ENCODE measurements around the gene CSNK1E.
A peak's percentile ranks its signal among the peaks of the same experiment; 100 is the strongest.
"Not testable (repeated sequence)": the region's sequence is repeated elsewhere in the genome, so short reads cannot be mapped to it uniquely, and the experiment has no call there.

Gene CSNK1E

DNA sequence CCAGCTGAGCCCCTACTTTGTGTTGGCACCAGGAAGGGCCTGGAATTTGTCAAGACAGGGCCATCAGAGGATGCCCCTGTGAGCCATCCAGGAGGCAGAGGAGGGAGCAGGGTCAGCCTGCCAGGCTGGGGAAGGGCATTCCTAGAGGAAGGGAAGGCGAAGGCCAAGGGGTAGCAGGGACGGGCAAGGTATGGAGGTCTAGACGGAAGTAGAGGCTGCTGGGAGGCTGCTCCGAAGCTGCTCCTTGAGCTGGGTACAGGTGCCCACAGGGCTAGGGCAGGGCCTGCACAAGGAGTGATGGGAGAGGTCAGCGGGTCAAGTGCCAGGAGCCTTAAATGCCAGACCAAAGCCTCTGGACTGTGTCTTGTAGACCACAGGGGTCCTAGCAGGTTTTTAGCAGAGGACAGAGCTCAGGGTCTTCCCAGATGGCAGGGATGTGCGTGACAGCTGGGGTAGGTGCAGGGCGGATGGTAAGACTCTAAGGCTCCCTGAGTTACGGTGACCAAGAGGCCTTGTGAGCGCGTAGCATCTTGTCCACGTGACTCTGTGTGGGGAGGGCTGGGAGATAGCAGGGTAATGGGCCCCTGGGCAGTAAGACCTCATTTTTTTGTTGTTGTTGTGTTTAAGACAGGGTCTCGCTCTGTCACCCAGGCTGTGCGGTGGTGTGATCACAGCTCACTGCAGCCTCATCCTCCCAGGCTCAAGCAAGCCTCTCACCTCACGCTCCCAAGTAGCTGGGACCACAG is 31.7 kb upstream of the CSNK1E start:
- Histone ChIP-seq H3K4me1 (ENCODE audit: control insufficient read depth, insufficient read depth, low read length) (no peaks in the 10 kb centered on the region), H3K9me3 (ENCODE audit: control insufficient read depth, low read length) (no peaks in the 10 kb centered on the region), H3K4me3 (ENCODE audit: low read length) (no peak overlapping the region), H3K9ac (ENCODE audit: low read length) (no peak overlapping the region), H3K27me3 (replicated peaks; ENCODE audit: control insufficient read depth, insufficient read depth, low read length) (no peaks in the 10 kb centered on the region), H3K36me3 (ENCODE audit: control insufficient read depth, insufficient read depth, low read length, severe bottlenecking) (no peaks in the 10 kb centered on the region)
- no peak for DNase-seq (ENCODE audit: low read depth)

DNA sequence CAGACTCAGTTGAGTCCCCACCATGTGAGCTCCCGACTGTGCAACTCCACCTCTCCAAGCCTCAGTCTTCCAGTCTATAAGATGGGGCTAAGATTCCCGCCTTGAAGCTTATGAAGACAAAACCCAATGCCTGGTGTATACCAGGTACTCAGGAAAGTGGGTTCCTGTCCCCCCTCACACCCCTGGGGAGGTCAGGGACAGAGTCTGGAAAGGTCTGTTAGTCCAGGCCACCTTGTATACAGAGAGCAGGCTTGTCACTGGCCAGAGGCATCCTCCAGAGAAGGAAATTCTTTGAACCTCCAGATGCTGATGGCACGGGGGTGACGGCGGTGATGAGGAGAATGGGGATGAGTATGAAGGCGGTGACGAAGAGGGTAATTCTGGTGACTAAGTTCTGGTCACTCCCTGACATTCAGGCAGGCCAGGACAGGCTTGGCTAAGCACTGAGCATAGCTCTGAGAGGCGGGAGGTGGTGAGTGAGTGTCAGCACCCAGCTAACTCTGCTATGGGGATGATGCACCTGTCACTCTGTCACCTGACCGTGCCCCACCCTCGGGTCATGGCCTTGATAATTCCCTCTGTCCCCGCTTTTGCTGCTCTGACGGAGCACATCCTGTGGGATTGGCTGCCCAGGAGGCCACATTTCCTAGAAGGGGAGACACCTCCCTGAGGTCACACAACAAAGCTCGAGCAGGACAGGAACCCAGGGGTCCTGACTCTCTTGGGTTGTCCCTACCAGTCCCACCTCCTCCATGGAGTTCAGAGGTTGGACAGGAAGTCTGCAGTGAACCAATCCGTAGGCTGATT is 30.9 kb upstream of the CSNK1E start:
- H3K27me3 ChIP-seq (replicated peaks; ENCODE audit: control insufficient read depth, insufficient read depth, low read length) = no peaks in the 10 kb centered on the region
- no peak for DNase-seq (ENCODE audit: low read depth)
- H3K4me3 ChIP-seq (ENCODE audit: low read length) = no peak overlapping the region
- H3K36me3 ChIP-seq (ENCODE audit: control insufficient read depth, insufficient read depth, low read length, severe bottlenecking) = no peaks in the 10 kb centered on the region
- H3K4me1 ChIP-seq (ENCODE audit: control insufficient read depth, insufficient read depth, low read length) = no peaks in the 10 kb centered on the region
- H3K9ac ChIP-seq (ENCODE audit: low read length) = no peak overlapping the region
- H3K9me3 ChIP-seq (ENCODE audit: control insufficient read depth, low read length) = no peaks in the 10 kb centered on the region

DNA sequence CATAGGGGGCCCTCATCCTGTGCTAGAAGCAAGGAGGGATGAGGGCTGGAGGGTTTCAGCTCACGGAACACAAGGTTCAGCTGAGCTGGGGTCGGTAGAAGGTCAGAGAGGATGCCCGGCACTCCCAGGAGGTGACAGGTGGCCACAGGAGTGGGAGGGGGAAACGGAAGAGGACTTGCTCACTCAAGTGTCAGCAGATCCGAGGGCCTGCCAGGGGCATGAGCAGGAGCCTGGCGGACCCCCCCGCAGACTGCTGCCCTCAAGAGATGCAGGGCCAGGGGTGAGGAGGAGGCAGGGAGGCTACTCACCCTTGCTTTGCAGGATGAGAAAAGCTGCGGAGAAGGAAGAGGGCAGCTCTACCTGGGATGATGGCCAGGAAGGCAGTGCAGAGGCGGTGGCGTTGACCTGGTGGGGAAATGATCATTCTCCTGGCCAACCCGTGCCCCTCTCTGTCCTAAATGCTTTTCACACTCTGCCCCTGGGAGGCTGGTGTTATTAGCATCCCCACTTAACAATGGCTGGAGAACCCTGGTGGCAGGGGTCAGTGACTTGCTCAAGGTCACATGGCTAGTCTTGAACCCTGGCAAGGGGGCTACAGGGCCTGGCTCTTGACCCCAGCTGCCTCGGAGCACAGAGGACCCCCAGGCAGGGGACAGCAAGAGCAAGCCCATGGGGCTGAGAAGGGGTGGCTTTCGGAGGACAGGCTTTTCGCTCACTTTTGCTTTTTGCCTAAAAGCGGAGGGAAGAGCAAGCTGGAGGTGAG is 30.1 kb upstream of the CSNK1E start:
- H3K4me1 ChIP-seq (ENCODE audit: control insufficient read depth, insufficient read depth, low read length) = no peaks in the 10 kb centered on the region
- H3K27me3 ChIP-seq (replicated peaks; ENCODE audit: control insufficient read depth, insufficient read depth, low read length) = no peaks in the 10 kb centered on the region
- DNase-seq (ENCODE audit: low read depth) = no peak
- no peak overlapping the region for H3K4me3 ChIP-seq (ENCODE audit: low read length)
- H3K9me3 ChIP-seq (ENCODE audit: control insufficient read depth, low read length) = no peaks in the 10 kb centered on the region
- no peaks in the 10 kb centered on the region for H3K36me3 ChIP-seq (ENCODE audit: control insufficient read depth, insufficient read depth, low read length, severe bottlenecking)
- no peak overlapping the region for H3K9ac ChIP-seq (ENCODE audit: low read length)

DNA sequence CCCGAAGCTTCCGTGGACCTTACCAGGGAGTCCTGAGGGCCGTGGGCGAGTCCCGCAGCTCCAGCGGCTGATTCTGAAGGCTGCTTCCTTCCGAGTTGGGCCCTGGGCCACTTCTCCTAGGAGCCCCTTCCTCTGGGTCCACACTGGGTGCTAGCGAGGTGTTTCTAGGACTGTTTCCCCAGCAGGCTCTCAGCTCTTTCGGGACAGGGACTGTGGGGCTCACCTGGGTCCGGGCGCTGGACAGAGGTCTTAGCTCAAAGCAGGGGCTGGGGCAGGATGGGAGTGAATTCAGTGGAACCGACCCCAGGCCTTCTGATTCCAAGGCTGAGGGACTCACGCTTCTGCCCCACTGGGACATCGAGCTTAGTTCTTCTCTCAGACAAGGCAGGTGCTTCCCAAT is 29.3 kb upstream of the CSNK1E start:
- no peak for DNase-seq (ENCODE audit: low read depth)
- H3K4me1 ChIP-seq (ENCODE audit: control insufficient read depth, insufficient read depth, low read length) = no peaks in the 10 kb centered on the region

DNA sequence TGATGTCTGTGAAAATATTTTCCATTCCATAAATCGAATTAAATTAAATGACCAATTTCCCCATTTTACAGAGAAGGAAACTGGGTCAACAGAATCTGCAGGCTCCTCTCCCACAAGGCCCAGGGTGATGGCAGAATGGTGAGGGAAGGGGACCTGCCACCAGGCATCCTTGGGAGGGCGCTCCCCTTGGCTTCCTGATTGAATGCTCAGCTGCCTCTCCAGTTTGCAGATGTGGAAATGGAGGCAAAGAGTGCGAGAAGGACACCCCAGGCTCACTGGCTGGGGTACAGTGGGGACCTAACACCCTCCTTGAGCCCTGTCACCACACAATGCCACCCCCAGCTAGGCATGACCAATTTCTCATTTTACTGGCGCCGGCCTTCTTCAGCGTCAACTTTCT is 28.5 kb upstream of the CSNK1E start:
- Histone ChIP-seq H3K4me3 (ENCODE audit: low read length) (no peak overlapping the region), H3K4me1 (ENCODE audit: control insufficient read depth, insufficient read depth, low read length) (no peaks in the 10 kb centered on the region)

More for the DNA sequence above, 29.3 kb upstream of the CSNK1E start:
- no peaks in the 10 kb centered on the region for H3K9me3 ChIP-seq (ENCODE audit: control insufficient read depth, low read length)
- no peak overlapping the region for H3K4me3 ChIP-seq (ENCODE audit: low read length)
- no peaks in the 10 kb centered on the region for H3K36me3 ChIP-seq (ENCODE audit: control insufficient read depth, insufficient read depth, low read length, severe bottlenecking)
- no peaks in the 10 kb centered on the region for H3K27me3 ChIP-seq (replicated peaks; ENCODE audit: control insufficient read depth, insufficient read depth, low read length)
- H3K9ac ChIP-seq (ENCODE audit: low read length) = no peak overlapping the region

DNA sequence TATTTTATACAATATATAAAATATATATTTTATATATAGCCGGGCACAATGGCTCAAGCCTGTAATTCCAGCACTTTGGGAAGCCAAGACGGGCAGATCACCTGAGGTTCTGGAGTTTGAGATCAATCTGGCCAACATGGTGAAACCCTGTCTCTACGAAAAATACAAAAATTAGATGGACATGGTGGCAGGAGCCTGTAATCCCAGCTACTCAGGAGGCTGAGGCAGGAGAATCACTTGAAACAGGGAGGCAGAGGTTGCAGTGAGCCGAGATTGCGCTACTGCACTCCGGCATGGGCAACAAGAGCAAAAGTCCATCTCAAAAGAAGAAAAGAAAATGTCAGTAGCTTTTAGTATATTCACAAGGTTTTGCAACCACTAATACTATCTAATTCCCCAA is 22.7 kb upstream of the CSNK1E start:
- H3K27me3 ChIP-seq (replicated peaks; ENCODE audit: control insufficient read depth, insufficient read depth, low read length); H3K4me1 ChIP-seq (ENCODE audit: control insufficient read depth, insufficient read depth, low read length); H3K36me3 ChIP-seq (ENCODE audit: control insufficient read depth, insufficient read depth, low read length, severe bottlenecking); H3K9ac ChIP-seq (ENCODE audit: low read length); DNase-seq (ENCODE audit: low read depth); H3K9me3 ChIP-seq (ENCODE audit: control insufficient read depth, low read length); H3K4me3 ChIP-seq (ENCODE audit: low read length): not testable (repeated sequence)

More for the DNA sequence above, 28.5 kb upstream of the CSNK1E start:
- Histone ChIP-seq H3K9ac (ENCODE audit: low read length) (no peak overlapping the region), H3K36me3 (ENCODE audit: control insufficient read depth, insufficient read depth, low read length, severe bottlenecking) (no peaks in the 10 kb centered on the region), H3K27me3 (replicated peaks; ENCODE audit: control insufficient read depth, insufficient read depth, low read length) (no peaks in the 10 kb centered on the region), H3K9me3 (ENCODE audit: control insufficient read depth, low read length) (no peaks in the 10 kb centered on the region)
- no peak for DNase-seq (ENCODE audit: low read depth)

DNA sequence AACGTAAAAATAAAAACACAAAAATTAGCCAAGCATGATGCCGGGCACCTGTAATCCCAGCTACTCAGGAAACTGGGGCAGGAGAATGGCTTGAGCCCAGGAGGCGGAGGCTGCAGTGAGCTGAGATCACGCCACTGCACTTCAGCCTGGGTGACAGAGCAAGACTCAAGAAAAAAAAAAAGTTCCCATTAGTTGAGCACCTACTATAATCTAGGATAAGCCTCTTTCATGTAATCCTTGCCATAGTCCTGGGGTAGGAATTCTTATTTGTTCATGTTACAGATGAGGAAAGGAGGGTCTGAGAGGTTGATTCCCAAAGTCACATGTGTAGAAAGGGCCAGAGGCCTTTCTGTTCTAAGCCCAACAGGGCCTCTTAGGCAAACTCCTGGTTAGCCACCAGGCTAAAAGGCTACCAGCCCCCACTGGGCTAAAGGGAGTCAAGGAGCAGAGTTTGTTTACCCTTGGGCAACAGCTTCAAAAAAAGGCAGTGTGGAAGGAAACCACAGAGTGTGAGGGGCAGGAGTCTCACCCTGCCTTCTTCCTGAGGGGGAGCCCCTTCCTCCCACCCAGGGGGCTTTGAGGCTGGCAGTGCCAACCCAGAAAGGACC is 21.6 kb upstream of the CSNK1E start:
- no peak for DNase-seq (ENCODE audit: low read depth)
- H3K4me3 ChIP-seq (ENCODE audit: low read length) = no peak overlapping the region
- no peaks in the 10 kb centered on the region for H3K36me3 ChIP-seq (ENCODE audit: control insufficient read depth, insufficient read depth, low read length, severe bottlenecking)

DNA sequence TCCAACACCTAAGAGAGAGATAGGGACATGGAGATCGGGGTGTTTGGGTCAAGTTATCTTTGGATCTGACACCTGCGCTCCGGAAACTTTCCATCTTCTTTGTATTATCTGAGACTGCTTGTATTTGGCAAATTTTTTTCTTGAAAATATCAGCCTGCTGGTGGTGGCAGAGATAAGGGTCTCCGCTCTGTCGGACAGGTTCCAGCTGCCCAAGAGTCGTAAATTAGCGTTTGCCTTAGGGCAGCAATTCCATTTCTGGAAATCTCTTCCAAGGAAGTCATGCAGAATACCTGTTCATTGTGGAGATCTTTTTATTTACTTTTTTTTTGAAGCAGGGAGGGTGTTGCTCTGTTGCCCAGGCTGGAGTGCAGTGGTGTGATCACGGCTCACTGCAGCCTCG is 19.5 kb upstream of the CSNK1E start:
- H3K9ac ChIP-seq (ENCODE audit: low read length) = no peak overlapping the region
- H3K4me3 ChIP-seq (ENCODE audit: low read length) = no peak overlapping the region
- peaks cover 13% of the 10 kb centered on the region for H3K4me1 ChIP-seq (ENCODE audit: control insufficient read depth, insufficient read depth, low read length)
- H3K36me3 ChIP-seq (ENCODE audit: control insufficient read depth, insufficient read depth, low read length, severe bottlenecking) = no peaks in the 10 kb centered on the region
- no peaks in the 10 kb centered on the region for H3K27me3 ChIP-seq (replicated peaks; ENCODE audit: control insufficient read depth, insufficient read depth, low read length)
- H3K9me3 ChIP-seq (ENCODE audit: control insufficient read depth, low read length) = no peaks in the 10 kb centered on the region
- DNase-seq (ENCODE audit: low read depth) = no peak

More for the DNA sequence above, 21.6 kb upstream of the CSNK1E start:
- H3K9me3 ChIP-seq (ENCODE audit: control insufficient read depth, low read length) = no peaks in the 10 kb centered on the region
- no peaks in the 10 kb centered on the region for H3K27me3 ChIP-seq (replicated peaks; ENCODE audit: control insufficient read depth, insufficient read depth, low read length)
- no peak overlapping the region for H3K9ac ChIP-seq (ENCODE audit: low read length)
- peaks cover 10% of the 10 kb centered on the region for H3K4me1 ChIP-seq (ENCODE audit: control insufficient read depth, insufficient read depth, low read length)

DNA sequence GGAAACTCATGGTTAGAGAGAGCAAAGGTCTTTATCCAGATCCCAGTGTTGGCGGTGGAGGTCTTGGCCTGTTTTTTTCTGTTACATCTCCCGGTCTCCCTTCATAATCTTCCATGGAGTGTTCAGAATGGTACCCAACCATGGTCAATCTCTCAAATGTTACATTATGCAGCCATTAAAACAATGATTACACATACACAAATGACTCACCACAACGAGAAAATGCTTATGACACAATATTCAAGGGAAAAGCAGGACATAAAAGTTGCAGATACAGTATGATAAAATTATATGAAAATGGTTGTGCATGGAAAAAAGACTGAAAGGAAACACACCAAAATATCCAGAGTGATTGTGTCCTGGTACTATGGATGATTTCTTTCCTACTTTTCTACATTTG is 17.8 kb upstream of the CSNK1E start:
- H3K9me3 ChIP-seq (ENCODE audit: control insufficient read depth, low read length) = no peaks in the 10 kb centered on the region
- no peak overlapping the region for H3K4me3 ChIP-seq (ENCODE audit: low read length)
- DNase-seq (ENCODE audit: low read depth) = peak; percentile 51
- no peaks in the 10 kb centered on the region for H3K27me3 ChIP-seq (replicated peaks; ENCODE audit: control insufficient read depth, insufficient read depth, low read length)
- no peak overlapping the region for H3K9ac ChIP-seq (ENCODE audit: low read length)
- H3K36me3 ChIP-seq (ENCODE audit: control insufficient read depth, insufficient read depth, low read length, severe bottlenecking) = no peaks in the 10 kb centered on the region
- peaks cover 13% of the 10 kb centered on the region for H3K4me1 ChIP-seq (ENCODE audit: control insufficient read depth, insufficient read depth, low read length)

DNA sequence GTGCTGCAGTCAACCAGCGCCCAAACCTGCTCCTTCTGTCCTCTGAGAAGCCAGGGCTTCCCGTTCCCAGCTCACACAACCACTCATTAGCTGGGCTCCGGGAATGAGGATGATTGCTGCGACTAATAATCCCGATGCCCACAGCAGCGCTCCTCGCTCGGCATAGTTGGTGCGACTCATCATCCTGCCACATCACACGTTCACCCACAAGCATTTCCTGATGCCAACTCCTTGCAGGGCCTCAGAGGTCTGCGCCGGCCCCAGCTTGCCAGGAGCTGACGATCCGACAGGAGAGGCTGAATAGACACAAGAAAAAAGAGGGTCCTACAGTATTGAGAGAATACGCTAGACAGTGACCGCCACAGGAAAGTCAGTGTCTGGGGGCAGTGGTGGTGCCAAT is 10.6 kb upstream of the CSNK1E start:
- Histone ChIP-seq H3K4me3 (ENCODE audit: low read length) (no peak overlapping the region), H3K9ac (ENCODE audit: low read length) (no peak overlapping the region), H3K4me1 (ENCODE audit: control insufficient read depth, insufficient read depth, low read length) (no peaks in the 10 kb centered on the region), H3K9me3 (ENCODE audit: control insufficient read depth, low read length) (no peaks in the 10 kb centered on the region), H3K36me3 (ENCODE audit: control insufficient read depth, insufficient read depth, low read length, severe bottlenecking) (no peaks in the 10 kb centered on the region), H3K27me3 (replicated peaks; ENCODE audit: control insufficient read depth, insufficient read depth, low read length) (no peaks in the 10 kb centered on the region)
- DNase-seq (ENCODE audit: low read depth) = peak; percentile 67

DNA sequence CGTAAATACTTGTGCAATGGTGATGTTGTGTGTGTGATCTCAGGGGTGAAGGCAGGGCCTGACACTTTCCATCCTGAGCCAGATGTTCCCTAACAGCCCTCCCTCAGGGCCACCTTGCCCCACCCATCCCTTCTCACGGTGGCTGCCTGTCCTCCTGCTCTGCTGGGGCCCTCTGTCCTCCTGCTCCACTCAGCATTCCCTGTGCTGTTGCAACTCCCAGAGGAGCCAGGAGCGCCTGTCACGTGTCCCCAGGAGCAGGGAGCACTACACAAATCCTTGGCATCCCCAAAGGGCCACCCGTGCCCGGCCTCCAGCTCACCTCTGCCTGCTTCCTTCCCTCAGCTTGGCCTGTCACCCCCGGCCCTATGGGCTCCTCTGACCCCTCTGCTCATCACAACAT is 10.2 kb upstream of the CSNK1E start:
- H3K36me3 ChIP-seq (ENCODE audit: control insufficient read depth, insufficient read depth, low read length, severe bottlenecking) = no peaks in the 10 kb centered on the region
- H3K9me3 ChIP-seq (ENCODE audit: control insufficient read depth, low read length) = no peaks in the 10 kb centered on the region
- no peak for DNase-seq (ENCODE audit: low read depth)
- H3K4me1 ChIP-seq (ENCODE audit: control insufficient read depth, insufficient read depth, low read length) = no peaks in the 10 kb centered on the region
- no peak overlapping the region for H3K9ac ChIP-seq (ENCODE audit: low read length)
- no peak overlapping the region for H3K4me3 ChIP-seq (ENCODE audit: low read length)
- H3K27me3 ChIP-seq (replicated peaks; ENCODE audit: control insufficient read depth, insufficient read depth, low read length) = no peaks in the 10 kb centered on the region
